ENCODE data around the gene FCGBP.
"Not testable (repeated sequence)": the region's sequence is repeated elsewhere in the genome, so short reads cannot be mapped to it uniquely, and the experiment has no call there.

The FCGBP gene

GRCh38 chr19:39934584-39935363 lies at the start of gene FCGBP:
FCGBP (minus strand) TSS chr19:39934634.
- DNase-seq: no peak

GRCh38 chr19:39983695-39984300 lies 49.4 kb upstream of the FCGBP start:
- no peak for DNase-seq

DNA sequence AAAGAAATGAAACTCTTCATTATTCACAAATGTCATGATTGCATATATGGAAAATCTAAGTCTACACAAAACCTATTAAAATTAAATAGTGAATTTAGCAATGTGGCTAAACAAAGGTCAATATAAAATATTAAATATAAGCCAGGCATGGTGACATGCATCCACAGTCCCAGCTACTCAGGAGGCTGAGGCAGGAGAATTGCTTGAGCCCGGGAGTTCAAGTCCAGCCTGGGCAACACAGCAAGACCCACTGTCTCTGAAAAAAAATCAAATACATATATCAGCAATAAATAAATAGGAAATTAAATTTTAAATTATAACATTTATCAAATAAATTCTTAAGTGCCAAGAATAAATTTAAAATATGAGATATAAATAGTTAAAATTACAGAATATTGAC lies 48.4 kb upstream of the FCGBP start:
- DNase-seq: no peak

DNA sequence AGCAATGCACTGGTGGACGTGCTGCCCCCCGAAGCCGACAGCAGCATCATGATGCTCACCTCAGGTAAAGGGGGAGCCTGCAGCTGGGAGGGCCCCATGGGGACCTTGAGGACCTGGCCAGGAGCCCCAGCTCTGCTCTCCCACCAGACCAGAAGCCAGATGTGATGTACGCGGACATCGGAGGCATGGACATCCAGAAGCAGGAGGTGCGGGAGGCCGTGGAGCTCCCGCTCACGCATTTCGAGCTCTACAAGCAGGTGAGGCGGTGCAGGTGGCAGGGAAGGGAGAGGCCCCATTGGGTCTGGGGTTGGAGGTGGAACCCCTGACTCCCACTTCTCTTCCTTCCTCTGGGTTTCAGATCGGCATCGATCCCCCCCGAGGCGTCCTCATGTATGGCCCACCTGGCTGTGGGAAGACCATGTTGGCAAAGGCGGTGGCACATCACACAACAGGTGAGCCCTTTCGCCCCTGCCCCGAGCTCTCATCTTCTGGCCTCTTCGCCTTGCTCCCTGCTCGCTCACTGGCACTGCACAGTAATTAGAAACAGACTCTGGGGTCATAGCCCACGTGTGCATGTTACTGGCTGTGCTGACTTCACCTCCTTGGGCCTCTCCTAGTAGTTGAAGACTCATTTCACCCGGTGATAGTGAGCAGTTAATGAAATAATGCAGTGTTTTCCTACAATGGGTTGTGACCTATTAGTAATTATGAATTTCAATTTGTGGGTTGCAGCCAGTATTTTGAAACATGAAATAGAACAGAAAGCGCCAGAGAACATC lies 40.1 kb upstream of the FCGBP start:
- no peak for DNase-seq

GRCh38 chr19:39971380-39972035 lies 37.1 kb upstream of the FCGBP start:
- DNase-seq: no peak

GRCh38 chr19:39970675-39971379 lies 36.4 kb upstream of the FCGBP start, which contains the start of gene PSMC4:
PSMC4 (plus strand) TSS chr19:39971165; CDS start chr19:39971203, 38 bp downstream.
- DNase-seq: peak; percentile 91 to 97 (median 96)

GRCh38 chr19:39970425-39970674 lies 35.9 kb upstream of the FCGBP start:
- no peak for DNase-seq

GRCh38 chr19:39969681-39970424 lies 35.4 kb upstream of the FCGBP start:
- no peak for DNase-seq

GRCh38 chr19:39969266-39969665 lies 34.8 kb upstream of the FCGBP start:
- no peak for DNase-seq

- no peak for DNase-seq
Observed at GRCh38 chr19:39968789-39969188, 34.4 kb upstream of the FCGBP start.

- DNase-seq: no peak
Observed at GRCh38 chr19:39967561-39967960, 33.1 kb upstream of the FCGBP start.

DNA sequence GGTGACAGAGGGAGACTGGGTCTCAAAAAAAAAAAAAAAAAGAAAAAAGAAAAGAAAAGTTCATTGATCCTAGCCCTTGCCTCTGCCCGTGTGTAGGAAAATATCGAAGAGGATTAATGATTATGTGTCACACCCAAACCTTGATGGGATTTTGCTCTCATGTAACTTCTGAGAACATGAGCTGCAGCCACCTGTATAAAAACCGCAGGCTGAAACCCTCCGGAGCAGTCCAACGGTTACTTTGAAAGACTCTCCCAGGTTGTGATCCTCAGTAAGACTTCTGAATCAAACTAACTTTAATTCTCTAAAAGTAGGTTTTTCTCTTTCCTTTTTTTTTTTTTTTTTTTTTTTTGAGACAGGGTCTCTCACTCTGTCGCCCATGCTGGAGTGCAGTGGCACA lies 32.2 kb upstream of the FCGBP start:
- DNase-seq: no peak

GRCh38 chr19:39963898-39964297 lies 29.5 kb upstream of the FCGBP start:
- DNase-seq: no peak

GRCh38 chr19:39959407-39959806 lies 25.0 kb upstream of the FCGBP start:
- DNase-seq: not testable (repeated sequence)

DNA sequence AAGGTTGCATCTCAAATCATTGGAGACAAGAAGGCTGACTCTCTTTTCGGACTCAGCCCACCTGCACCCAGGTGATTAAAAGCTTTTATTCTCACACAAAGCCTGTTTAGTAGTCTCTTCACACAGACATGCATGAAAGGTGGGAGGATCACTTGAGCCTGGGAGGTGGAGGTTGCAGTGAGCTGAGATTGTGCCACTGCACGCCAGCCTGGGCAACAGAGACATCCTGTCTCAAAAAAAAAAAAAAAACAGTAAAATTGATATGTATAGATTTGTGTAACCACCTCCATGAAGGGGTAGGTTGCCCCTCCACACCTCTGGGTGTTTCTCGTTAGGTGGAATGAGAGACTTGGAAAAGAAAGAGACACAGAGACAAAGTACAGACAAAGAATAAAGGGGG lies 24.5 kb upstream of the FCGBP start:
- DNase-seq: not testable (repeated sequence)

DNA sequence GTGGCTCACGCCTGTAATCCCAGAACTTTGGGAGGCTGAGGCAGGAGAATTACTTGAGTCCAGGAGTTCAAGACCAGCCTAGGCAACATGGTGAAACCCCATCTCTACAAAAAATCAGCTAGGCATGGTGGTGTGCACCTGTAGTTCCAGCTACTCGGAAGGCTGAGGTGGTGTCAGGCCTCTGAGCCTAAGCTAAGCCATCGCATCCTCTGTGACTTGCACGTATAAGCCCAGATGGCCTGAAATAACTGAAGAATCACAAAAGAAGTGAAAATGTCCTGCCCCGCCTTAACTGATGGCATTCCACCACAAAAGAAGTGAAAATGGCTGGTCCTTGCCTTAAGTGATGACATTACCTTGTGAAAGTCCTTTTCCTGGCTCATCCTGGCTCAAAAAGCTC lies 23.5 kb upstream of the FCGBP start:
- not testable (repeated sequence) for DNase-seq

DNA sequence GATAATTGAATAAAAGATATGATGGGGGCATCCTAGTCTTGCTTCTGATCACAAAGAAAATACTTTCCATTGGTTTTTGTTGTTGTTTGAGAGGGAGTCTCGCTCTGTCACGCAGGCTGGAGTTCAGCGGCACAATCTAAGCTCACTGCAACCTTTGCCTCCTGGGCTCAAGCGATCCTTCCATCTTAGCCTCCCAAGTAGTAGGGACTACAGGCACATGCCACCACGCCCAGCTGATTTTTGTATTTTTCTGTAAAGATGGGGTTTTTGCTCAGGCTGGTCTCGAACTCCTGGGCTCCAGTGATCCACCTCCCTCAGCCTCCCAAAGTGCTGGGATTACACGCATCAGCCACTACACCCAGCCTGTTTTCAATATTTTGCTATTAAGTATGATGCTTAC lies 19.5 kb upstream of the FCGBP start:
- DNase-seq: no peak

GRCh38 chr19:39951686-39952085 lies 17.3 kb upstream of the FCGBP start:
- no peak for DNase-seq

DNA sequence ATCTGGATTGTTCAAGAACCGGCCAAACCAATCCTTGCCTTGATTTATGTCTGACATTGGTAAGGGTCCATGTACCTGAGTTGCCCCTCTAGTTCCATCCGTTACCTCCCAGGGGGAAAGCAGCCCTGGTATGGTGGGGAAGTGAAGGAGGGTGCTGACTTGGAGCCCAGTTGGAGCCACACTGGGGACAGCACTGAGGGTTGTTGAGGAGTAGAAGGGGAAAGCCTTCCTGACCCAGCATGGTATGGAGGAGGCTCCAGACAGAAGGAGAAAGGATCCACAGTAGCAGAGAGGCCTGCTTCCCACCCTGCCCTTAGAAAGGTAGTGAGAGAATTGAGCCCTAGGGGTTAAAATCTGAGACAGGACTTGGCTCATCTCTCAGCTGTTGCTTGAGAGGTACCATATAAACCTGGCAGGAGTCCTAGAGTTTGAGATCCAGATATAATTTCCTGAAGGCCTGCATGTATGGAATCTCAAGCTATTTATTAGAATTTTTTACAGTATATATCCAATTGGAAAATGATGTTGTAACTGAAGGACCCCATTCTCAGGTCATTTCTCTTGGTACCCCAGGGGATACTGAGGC lies 16.7 kb upstream of the FCGBP start:
- DNase-seq: no peak

GRCh38 chr19:39949026-39949747 lies 14.8 kb upstream of the FCGBP start:
- no peak for DNase-seq

DNA sequence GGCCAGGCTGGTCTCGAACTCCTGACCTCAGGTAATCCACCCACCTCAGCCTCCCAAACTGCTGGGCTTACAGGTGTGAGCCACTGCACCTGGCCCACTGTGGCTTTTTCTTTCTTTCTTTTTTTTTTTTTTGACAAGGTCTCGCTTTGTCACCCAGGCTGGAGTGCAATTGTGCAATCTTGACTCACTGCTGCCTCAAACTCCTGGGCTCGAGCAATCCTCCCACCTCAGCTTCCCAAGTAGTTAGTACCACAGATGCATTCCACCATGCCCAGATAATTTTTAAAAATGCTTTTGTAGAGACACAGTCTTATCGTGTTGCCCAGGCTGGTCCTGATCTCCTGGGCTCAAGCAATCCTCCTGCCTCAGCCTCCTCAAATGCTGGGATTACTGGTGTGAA lies 12.1 kb upstream of the FCGBP start:
- DNase-seq: no peak

All from activated CD4-positive, CD25-positive, alpha-beta regulatory T cell (primary cell).